HG03342 (cell line): ENCODE measurements around the gene RIN3.

Experiments
- ATAC-seq: cut with Tn5 transposase; IDR thresholded peaks from one replicate; pipeline ENCODE4 v1.9.1; 2021; ENCODE audit warnings: mild to moderate bottlenecking, moderate library complexity; ENCODE audit not compliant: unreplicated experiment

The RIN3 gene

DNA sequence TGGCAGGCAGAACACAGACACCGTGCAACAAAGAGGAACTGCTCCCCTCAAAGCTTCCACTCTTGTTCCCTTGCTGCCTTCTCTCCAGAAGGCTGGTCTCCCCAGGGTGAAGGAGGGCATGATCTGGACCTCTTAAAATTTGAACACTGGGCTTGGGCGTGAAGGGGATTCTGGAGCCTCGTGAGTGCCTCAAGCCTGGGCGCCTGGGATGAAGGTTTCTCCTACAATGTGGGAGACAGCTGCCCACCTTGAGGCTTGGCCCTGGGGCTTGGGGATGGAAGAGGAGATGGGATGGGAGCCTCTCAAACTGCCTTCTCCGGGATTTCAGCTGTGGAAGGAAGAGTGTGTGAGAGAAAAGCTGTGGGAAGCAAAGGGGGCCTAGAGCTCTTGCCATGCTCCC lies 7.8 kb upstream of the RIN3 start:
- no peak for ATAC-seq

DNA sequence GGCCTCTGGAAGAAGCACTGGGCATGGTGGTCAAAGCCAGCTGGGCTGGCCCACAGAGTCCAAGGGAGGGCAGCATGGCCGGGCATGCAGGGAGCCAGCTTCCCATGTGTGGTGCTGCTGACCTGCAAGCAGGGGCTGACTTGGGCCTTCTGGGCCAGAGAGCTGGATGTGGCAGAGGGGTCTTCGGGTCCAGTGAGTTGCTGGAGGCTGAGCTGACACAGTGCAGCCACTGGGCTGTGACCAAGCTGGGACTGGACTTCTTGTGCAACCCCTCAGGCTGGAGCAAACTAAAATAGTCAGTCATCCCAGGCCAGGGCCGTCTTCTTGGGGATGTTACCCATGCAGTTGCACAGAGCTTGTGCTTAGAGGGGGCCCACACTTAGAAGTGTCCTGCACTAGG lies 7.3 kb upstream of the RIN3 start:
- no peak for ATAC-seq

DNA sequence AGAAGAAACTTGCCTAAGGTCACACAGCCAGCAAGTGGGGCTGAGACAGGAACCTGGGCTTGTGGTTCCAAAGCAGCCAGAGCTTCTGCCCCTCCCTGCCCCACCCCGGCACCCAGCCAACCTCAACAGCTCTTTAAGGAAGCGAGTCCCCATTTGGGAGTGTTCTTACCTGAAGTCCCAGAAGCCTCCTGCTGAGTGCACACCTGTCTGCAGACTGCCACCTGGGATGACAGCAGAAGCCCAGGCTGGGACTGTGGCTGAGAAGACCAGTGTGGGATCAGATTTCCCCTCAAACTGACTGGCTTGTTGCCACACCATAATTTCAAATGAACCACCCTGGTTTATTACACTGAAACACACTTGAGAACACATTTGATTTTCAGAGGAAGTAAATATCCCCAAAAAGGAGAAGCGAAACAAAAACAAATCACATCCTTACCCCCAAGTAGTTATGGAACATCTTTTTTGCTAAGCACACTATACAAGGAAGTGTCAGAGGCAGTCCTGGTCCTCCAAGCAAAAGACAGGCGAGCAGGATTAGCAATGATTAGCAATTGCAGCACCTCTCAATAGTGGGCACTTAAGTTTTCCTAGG lies 6.3 kb upstream of the RIN3 start:
- peak; percentile 79 for ATAC-seq

DNA sequence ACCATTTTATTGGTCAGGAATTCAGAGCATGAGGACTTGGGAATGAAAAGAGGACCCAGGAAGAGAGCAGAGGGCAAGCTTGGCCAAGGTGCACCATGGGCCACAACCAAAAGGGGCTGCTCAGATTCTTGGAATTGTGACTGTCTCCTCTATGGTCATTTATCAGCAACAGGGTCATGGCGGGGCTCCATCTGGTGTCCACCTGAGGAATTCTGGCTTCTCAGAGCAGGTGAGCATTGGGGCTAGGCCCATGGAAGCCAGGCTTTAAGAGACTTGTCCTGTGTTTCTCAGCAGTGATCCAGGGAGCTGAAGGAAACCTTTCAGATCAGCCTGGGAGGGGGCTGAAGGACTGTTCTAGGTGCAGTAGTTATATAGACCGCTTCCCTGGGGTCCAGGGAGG lies 2.6 kb upstream of the RIN3 start:
- no peak for ATAC-seq

DNA sequence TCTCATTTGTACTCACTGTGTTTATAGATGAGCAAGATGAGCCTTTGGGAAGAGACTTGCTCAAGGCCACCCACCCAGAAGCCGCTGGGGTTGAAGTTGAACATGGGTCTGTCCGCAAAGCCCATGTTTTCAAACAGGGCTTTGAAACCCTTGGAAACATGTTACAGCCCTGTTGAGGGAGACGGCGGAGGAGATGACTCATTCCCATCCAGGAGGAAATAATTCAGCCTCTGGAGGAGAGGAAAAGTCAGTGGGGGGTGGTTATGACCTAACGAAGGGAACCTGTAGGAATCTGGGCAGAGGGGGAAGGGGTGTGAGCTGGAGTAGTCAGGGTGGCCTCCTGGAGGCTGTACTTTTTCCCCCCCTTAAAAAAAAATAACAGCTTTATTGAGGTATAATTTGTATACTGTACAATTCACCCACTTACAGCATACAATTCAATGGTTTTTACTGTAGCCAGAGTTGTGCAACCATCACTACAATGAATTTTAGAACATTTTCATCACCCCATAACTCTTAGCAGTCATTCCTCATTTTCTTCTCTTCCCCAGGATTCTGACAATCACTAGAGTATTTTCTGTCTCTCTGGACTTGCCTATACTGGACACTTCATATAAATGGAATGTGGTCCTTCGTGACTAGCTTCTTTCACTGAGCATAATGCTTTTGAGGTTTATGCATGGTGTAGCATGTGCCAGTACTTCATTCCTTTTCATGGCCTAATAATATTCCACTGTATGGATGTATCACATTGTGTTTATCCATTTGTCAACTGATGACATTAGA lies 1.9 kb upstream of the RIN3 start:
- no peak for ATAC-seq

DNA sequence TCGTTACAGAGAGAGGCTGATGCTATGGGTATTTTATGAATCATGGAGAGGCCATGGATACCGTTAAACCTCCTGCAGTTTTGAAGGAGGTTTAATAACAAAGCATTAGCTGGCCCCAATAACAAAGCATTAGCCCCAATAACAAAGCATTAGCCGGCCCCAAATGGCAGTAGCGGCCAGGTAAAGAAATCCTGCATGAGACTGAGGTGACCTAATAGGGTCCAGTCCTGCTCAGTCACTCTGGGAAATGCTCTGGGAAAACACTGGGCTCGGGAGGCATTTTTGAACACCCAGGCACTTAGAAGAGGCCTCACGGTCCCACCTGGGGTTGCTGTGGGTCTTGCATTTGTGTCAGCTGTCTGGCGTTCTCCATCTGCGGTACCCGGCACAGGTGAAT lies 776 bp upstream of the RIN3 start:
- ATAC-seq = no peak

DNA sequence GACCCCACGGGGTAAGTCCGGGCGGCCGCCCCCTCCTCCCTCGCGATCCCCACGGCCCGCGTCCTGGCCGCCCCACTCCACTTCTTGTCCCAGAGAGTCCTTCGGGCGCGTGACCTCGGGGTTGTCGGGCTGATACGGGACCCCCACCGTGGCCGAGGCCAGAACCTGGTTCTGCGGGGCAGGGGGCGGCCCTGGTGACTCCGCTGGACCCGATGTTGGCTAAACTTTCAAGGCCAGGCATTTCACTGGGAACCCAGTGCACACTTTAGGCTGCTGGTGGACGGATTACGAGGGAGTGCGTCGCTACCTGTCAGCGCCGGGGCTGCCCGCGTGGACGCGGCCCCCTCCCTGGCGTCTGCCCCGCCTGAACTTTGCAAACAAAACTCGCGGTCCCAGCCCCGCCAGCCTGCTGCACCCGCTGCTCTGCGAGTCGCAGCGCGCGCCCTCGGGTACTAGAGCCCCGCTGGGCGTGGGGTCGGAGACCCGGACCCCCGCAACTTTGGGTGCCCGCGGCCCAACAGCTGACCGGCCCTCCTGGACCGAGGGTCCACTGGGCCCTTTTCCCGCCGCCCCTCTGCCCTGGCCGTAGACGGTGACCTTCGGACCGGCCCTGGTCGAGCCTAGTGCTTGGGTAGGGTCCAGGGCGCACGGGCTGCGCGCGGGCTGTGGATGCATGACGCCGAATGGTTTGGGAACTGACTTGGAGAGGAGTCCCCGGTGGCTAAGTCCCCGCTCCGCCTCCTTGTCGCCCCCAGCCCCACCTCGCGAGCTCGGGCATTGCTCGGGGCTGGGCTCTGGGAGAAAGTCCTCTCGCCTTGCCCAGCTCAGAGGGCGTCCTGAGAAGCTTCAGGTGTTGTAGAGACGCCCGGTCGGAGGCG lies 624 bp downstream of the RIN3 start:
- peak; percentile 30 for ATAC-seq

DNA sequence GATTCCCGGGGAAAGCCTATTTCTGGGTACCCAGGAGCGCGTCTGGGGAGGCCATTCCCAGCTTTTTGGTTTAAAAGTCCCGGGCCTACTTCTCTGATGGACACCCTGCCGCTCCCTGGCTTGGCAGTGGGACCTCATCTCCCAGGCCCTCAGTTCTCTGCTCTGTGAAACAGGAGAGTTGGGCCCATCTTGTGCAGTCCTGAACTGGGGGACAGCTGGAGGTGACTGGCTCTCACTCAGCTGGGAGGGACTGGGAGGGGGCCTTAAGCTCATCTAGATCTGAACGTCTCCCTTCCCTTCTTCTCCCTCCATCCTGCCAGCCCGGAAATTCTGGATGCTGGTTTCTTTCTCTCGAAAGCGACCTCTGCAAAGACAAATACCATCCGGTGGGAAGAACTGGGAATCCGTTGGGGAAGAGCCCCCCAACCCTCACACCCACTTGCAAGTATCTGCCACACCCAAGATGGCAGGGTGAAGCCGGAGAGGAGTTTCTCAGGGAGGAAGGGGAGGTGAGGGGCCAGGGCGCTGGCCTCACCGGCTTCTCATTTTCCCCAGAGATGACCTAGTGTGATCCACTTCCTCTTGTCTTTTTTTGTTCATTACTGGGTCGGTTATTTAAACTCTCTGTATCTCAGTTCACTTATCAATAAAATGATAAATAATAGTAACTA lies 1.4 kb downstream of the RIN3 start:
- ATAC-seq = no peak

DNA sequence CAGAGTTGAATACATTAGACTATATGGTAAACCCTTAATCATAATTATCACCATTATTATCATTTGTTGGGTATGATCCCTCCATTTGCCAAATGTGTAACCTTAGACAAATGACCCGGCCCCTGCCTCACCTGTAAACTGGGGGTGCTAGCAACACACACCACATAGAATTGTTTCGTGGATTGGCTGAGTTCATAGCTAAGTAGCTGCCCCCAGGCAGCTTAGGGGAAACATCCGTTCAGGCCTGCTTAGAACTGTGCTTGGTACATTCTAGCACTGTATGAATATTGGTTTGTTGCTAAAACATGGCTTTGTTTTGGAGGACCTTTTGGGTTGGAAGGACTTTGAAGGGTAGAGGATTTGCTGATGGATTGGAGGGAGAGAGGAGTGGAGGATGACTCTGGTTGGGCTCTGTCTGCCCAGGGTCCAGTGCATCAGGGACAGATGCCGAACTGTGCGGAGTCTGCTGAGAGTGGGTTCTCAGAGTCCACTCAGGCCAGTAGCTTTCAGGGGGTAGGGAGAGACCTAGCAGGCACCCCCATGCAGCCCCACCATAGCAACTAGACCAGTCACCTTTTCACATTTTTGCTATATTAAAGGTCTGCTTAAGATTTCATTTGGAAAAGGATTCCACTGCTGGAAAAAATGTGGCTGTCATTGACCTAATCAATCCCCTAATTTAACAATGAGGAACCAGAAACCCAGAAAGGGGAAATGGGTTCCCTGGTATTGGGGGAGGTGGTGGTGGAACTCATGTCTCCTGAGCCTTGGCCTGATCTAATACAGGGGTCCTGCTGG lies 2.2 kb downstream of the RIN3 start:
- ATAC-seq = no peak

DNA sequence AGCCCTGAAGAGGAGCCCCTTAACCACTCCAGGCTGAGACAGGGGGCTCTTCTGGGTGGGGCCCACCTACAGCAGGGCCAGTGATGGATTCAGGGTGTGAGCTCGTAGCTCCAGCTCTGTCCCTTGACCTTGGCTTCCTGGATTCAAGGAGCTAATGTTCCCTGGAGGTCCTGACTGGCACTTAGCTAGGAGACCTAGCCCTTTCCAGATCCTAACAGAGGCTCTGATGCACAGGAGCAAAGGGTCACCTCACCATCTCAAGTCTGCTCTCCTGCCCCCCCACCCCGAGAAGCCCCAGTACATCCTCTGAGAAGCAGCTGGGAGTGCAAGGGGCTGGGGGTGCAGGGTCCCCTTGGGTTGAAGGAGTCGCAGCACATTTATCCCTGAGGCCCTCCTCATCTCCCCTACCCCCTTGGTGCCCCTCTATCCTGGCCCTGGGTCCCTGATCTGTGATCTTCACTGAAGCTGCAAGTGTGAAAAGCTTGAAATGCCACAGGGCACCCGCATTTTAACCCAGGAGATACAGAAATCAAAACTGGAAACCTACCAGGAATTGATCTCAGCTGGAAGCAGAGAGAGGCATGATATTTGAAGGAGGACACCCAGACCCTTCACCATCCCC lies 2.9 kb downstream of the RIN3 start:
- no peak for ATAC-seq

DNA sequence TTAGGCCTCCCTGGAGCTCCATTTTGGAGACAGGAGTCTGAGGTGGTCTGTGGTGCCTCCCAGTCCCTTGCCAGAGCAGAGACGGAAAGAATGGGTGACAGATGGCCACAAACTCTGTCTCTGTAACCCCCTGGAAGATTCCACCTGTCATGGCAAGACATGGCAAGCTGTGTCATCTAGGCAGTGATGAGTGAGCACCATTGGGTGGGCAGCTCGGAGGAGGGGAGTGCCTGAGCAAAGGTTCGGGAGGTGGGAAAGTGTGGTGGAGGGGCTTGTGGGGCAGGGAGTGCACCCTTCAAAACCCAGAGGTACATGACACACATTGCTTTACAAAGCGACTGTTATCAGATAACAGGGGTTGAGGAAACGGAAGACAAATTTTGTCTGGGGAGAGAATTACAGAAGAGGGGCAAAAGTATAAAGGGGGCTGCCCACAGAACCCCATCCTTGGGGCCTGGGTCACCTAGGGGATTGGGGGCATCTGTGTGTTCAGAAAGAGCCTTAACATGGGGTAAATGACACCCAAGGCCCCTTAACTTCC lies 3.5 kb downstream of the RIN3 start:
- no peak for ATAC-seq

DNA sequence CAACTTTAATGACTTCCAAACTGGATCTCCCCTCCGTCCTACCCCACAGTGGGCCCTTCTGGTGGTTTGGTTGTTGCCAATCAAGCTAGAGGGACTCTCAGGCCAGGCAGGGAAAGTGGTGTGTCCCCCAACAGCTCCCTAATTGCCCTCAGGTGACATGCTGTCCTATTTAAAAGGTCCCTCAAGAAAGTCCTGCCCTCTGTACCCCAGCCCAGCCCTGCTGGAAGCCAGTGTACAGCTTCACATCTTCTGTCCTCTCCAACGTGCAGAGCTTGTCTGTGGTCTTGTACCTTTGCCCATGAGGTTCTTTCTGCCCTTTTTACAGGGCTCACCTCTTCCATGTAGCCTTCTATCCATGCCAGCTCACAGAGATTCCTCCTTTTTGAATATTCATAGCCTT lies 4.2 kb downstream of the RIN3 start:
- ATAC-seq = no peak

DNA sequence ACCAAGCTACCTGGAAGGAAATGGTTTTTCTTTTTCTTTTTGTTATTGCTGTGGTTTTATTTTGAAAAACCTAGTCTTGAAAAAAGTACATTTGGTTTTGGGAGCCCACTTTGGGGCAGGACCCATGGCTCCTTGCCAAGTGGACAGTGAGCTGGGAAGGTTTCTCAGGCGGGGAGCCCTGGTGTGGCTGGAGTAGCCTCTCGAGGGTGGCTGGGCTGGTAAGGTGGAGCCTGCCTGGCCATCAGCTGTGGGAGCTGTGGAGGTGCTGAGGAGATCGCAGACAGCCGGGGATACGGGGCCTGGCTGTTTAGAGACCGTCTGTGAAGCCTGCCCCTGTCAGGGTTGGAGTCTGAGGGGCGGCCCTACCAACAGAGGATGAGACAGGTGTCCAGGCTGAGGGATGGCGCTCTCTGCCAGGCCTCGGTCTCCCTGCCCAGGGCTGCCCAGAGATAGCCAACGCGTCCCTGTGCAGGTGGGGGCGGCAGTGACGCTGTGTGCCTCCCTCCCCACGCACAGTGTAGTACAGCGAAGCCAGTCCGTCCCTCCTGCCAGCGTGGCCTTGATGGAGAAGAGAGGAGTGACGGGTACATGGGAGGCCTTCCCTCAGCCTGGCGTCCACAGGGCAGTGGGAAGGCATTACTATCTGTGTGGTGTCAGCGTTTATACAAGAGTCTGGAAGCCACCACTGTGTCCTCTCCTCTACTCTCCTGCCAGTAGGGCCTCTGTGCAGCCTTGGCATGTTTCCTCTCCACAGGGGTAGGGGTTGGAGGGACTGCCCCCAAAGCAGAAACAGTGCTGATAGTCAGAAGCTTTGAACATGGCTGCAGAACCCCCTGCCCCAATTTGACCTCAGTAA lies 5.9 kb downstream of the RIN3 start:
- no peak for ATAC-seq

DNA sequence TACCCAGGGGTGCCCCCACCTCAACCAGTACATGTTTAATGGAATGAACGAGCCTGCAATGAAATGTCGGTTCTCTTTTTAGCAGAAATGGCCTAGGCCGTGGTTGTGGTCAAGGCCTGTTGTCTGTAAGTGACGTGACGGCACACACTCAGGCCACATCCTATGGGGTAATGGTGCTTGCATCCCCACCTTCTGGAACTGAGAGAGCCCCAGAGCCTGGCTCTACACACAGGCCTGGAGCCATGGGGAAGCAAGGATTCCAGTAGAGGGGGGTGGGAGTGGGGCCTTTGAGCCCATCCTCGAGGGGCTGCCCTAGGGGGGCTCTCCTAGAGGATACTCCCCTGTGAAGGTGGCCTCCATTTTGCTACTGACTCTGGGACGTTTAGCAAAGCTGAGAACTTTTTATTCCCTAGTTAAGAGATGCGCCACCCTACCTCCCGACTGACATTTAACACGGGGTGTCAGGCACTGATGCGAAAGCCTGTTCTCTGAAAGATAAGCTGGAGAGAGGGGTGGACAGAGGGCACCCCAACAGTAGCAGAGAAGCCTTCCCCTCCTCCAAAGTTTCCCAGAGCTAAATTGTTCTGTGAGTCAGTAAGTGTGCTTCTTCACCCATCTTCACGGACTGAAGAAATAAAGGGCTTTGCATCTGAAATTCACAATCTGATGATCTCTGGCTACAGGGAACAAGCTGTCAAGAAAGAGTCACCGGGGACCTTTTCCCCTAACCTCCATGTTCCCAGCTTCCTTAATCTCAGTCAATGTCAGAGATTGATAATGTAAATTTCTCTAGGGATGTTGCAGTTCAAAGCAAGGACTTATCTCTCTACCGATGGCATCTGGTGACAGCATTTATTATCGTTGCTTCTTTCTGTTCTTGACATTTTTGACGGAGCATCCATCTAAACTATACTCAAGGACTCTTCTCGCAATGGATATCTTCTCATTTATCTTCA lies 6.8 kb downstream of the RIN3 start:
- peak; percentile 52 for ATAC-seq

DNA sequence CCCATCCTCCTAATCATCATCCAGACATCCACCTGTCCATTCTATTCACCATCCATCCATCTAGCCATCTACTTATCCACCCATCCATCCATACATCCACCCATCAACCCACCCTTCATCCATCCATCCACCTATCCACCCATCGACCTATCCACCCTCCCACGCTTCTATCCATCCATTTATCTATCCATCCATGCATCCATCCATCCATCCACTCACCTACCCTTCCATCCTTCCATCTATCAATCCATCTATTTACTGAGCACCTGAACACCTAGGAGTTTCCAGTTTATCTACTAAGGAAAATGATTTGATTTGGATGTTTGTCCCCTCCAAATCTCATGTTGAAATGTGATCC lies 7.5 kb downstream of the RIN3 start:
- no peak for ATAC-seq

DNA sequence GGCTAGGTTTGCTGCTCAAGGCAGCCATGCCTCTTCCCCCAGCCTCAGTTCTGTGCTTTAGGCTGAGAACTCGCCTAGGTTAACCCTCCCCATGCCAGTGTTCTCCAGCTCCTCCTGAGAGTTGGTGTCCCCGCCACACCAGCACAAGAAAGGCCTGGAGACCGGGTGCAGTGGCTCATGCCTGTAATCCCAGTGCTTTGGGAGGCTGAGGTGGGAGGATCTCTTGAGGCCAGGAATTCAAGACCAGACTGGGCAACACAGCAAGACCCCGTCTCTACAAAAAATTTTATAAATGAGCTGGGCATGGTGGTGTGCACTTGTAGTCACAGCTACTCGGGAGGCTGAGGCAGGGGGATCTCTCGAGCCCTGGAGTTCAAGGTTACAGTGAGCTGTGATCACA lies 10.2 kb downstream of the RIN3 start:
- no peak for ATAC-seq

DNA sequence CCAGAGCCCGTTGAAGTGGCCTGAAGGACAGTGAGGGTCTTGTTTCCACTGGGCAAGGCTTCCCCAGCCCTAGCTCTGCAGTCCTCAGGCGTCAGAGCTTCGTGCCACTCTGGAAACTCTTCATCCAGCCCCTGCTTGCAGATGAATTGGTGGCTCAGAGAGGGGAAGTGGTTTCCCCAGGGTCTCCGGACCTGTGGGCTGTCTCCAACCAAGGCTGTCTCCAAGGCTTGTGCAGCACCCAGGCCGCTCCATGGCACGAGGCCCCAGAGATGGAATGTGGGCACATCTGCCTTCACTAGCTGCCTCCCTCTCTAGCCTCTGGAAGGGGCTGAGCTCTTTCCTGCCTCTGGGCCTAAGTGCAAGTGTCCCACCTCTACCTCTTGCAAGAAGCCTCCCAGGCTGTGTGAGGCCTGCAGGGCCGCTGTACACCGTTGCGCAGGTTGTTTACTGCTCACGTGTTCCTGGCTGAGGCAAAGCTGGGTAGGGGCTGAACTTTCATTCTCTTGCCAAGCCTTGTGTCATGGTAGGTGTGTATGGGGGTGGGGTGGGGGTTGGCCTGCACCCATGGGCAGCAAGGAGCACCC lies 11.1 kb downstream of the RIN3 start:
- ATAC-seq = no peak
